ENCODE data around the gene CCDC88C.

CCDC88C gene

GRCh38 chr14:91323031-91323430 is 94.6 kb downstream of the CCDC88C start:
- H3K4me1 Mint-ChIP-seq (ENCODE audit: low read depth) = peaks cover 87% of the 10 kb centered on the region
- peak overlapping the region; percentile 83 for H3K4me3 Mint-ChIP-seq
- H3K27ac Mint-ChIP-seq = peak overlapping the region; percentile 98

GRCh38 chr14:91322623-91323022 is 95.0 kb downstream of the CCDC88C start:
- peaks cover 74% of the 10 kb centered on the region for H3K36me3 Mint-ChIP-seq (ENCODE audit: low read depth)
- H3K9me3 Mint-ChIP-seq = no peaks in the 10 kb centered on the region
- peaks cover 87% of the 10 kb centered on the region for H3K4me1 Mint-ChIP-seq (ENCODE audit: low read depth)
- no peak overlapping the region for H3K4me3 Mint-ChIP-seq
- no peaks in the 10 kb centered on the region for H3K27me3 Mint-ChIP-seq
- H3K27ac Mint-ChIP-seq = peak overlapping the region; percentile 98

More at GRCh38 chr14:91323031-91323430, 94.6 kb downstream of the CCDC88C start:
- H3K36me3 Mint-ChIP-seq (ENCODE audit: low read depth) = peaks cover 73% of the 10 kb centered on the region
- H3K27me3 Mint-ChIP-seq = no peaks in the 10 kb centered on the region
- no peaks in the 10 kb centered on the region for H3K9me3 Mint-ChIP-seq

GRCh38 chr14:91321131-91321530 is 96.5 kb downstream of the CCDC88C start:
- Mint-ChIP-seq H3K9me3 (no peaks in the 10 kb centered on the region), H3K27ac (peak overlapping the region; percentile 36), H3K4me3 (no peak overlapping the region), H3K4me1 (ENCODE audit: low read depth) (peaks cover 87% of the 10 kb centered on the region), H3K36me3 (ENCODE audit: low read depth) (peaks cover 72% of the 10 kb centered on the region), H3K27me3 (no peaks in the 10 kb centered on the region)

- no peaks in the 10 kb centered on the region for H3K9me3 Mint-ChIP-seq
- H3K27me3 Mint-ChIP-seq = no peaks in the 10 kb centered on the region
- H3K36me3 Mint-ChIP-seq (ENCODE audit: low read depth) = peaks cover 72% of the 10 kb centered on the region
- no peak overlapping the region for H3K4me3 Mint-ChIP-seq
- peaks cover 87% of the 10 kb centered on the region for H3K4me1 Mint-ChIP-seq (ENCODE audit: low read depth)
- H3K27ac Mint-ChIP-seq = peak overlapping the region; percentile 55
Measured at GRCh38 chr14:91320266-91320665, 97.4 kb downstream of the CCDC88C start.

GRCh38 chr14:91318911-91319310 is 98.7 kb downstream of the CCDC88C start:
- Mint-ChIP-seq H3K36me3 (ENCODE audit: low read depth) (peaks cover 69% of the 10 kb centered on the region), H3K4me3 (no peak overlapping the region), H3K27me3 (no peaks in the 10 kb centered on the region), H3K27ac (no peak overlapping the region), H3K9me3 (no peaks in the 10 kb centered on the region), H3K4me1 (ENCODE audit: low read depth) (peaks cover 87% of the 10 kb centered on the region)

GRCh38 chr14:91317381-91318308 is 100.0 kb downstream of the CCDC88C start:
- Mint-ChIP-seq H3K27me3 (no peaks in the 10 kb centered on the region), H3K4me3 (peak overlapping the region; percentile 81), H3K36me3 (ENCODE audit: low read depth) (peaks cover 72% of the 10 kb centered on the region), H3K4me1 (ENCODE audit: low read depth) (peaks cover 86% of the 10 kb centered on the region), H3K27ac (peak overlapping the region; percentile 97), H3K9me3 (no peaks in the 10 kb centered on the region)

- Mint-ChIP-seq H3K27me3 (no peaks in the 10 kb centered on the region), H3K4me1 (ENCODE audit: low read depth) (peaks cover 83% of the 10 kb centered on the region), H3K9me3 (no peaks in the 10 kb centered on the region), H3K4me3 (peak overlapping the region; percentile 81), H3K27ac (peak overlapping the region; percentile 97), H3K36me3 (ENCODE audit: low read depth) (peaks cover 70% of the 10 kb centered on the region)
Measured at GRCh38 chr14:91316761-91317160, 100.9 kb downstream of the CCDC88C start.

- Mint-ChIP-seq H3K27me3 (no peaks in the 10 kb centered on the region), H3K36me3 (ENCODE audit: low read depth) (peaks cover 74% of the 10 kb centered on the region), H3K4me3 (peak overlapping the region; percentile 81), H3K9me3 (no peaks in the 10 kb centered on the region), H3K27ac (peak overlapping the region; percentile 97), H3K4me1 (ENCODE audit: low read depth) (peaks cover 88% of the 10 kb centered on the region)
Measured at GRCh38 chr14:91315844-91316267, 101.8 kb downstream of the CCDC88C start.

GRCh38 chr14:91313852-91314251 is 103.8 kb downstream of the CCDC88C start:
- H3K36me3 Mint-ChIP-seq (ENCODE audit: low read depth) = peaks cover 78% of the 10 kb centered on the region
- H3K4me3 Mint-ChIP-seq = no peak overlapping the region
- no peaks in the 10 kb centered on the region for H3K9me3 Mint-ChIP-seq
- no peak overlapping the region for H3K27ac Mint-ChIP-seq
- peaks cover 88% of the 10 kb centered on the region for H3K4me1 Mint-ChIP-seq (ENCODE audit: low read depth)
- no peaks in the 10 kb centered on the region for H3K27me3 Mint-ChIP-seq

GRCh38 chr14:91313154-91313850 is 104.3 kb downstream of the CCDC88C start:
- Mint-ChIP-seq H3K36me3 (ENCODE audit: low read depth) (peaks cover 79% of the 10 kb centered on the region), H3K4me3 (peak overlapping the region; percentile 53), H3K27me3 (no peaks in the 10 kb centered on the region), H3K4me1 (ENCODE audit: low read depth) (peaks cover 84% of the 10 kb centered on the region), H3K27ac (no peak overlapping the region), H3K9me3 (no peaks in the 10 kb centered on the region)

GRCh38 chr14:91311284-91311662 is 106.3 kb downstream of the CCDC88C start:
- Mint-ChIP-seq H3K36me3 (ENCODE audit: low read depth) (peaks cover 83% of the 10 kb centered on the region), H3K27ac (peak overlapping the region; percentile 91), H3K27me3 (no peaks in the 10 kb centered on the region), H3K4me1 (ENCODE audit: low read depth) (peaks cover 64% of the 10 kb centered on the region), H3K9me3 (no peaks in the 10 kb centered on the region), H3K4me3 (peak overlapping the region; percentile 47)

GRCh38 chr14:91310606-91311283 is 106.9 kb downstream of the CCDC88C start:
- Mint-ChIP-seq H3K4me3 (peak overlapping the region; percentile 47), H3K36me3 (ENCODE audit: low read depth) (peaks cover 83% of the 10 kb centered on the region), H3K9me3 (no peaks in the 10 kb centered on the region)

GRCh38 chr14:91309756-91310280 is 107.8 kb downstream of the CCDC88C start:
- peaks cover 85% of the 10 kb centered on the region for H3K36me3 Mint-ChIP-seq (ENCODE audit: low read depth)
- no peak overlapping the region for H3K4me3 Mint-ChIP-seq
- no peaks in the 10 kb centered on the region for H3K27me3 Mint-ChIP-seq
- peak overlapping the region; percentile 91 for H3K27ac Mint-ChIP-seq
- H3K9me3 Mint-ChIP-seq = no peaks in the 10 kb centered on the region
- peaks cover 49% of the 10 kb centered on the region for H3K4me1 Mint-ChIP-seq (ENCODE audit: low read depth)

More at GRCh38 chr14:91310606-91311283, 106.9 kb downstream of the CCDC88C start:
- peak overlapping the region; percentile 91 for H3K27ac Mint-ChIP-seq
- H3K27me3 Mint-ChIP-seq = no peaks in the 10 kb centered on the region
- H3K4me1 Mint-ChIP-seq (ENCODE audit: low read depth) = peaks cover 58% of the 10 kb centered on the region

- peaks cover 39% of the 10 kb centered on the region for H3K4me1 Mint-ChIP-seq (ENCODE audit: low read depth)
- H3K27me3 Mint-ChIP-seq = no peaks in the 10 kb centered on the region
- H3K9me3 Mint-ChIP-seq = no peaks in the 10 kb centered on the region
- H3K4me3 Mint-ChIP-seq = no peak overlapping the region
- peak overlapping the region; percentile 29 for H3K27ac Mint-ChIP-seq
- H3K36me3 Mint-ChIP-seq (ENCODE audit: low read depth) = peaks cover 76% of the 10 kb centered on the region
Measured at GRCh38 chr14:91308337-91308736, 109.3 kb downstream of the CCDC88C start.
